GM13976 (cell line): ENCODE measurements around the gene COX7A1.

ENCODE experiments used
- DNase-seq: peaks from one replicate; pipeline ENCODE4 v3.0.0; 2012; ENCODE audit warnings: low spot score
- in situ Hi-C: fragments of 300-500 bp; cut with MboI; formaldehyde crosslinking; loops from one replicate; pipeline ENCODE4 v1.12.0; 2022; ENCODE audit warnings: low sequenced_read_pairs, mixed read lengths, inconsistent platforms; ENCODE audit not compliant: unreplicated experiment
- TF ChIP-seq, protein P1 (sequence below): IDR thresholded peaks from 2 replicates; pipeline ENCODE4 v1.5.1; 2012; ENCODE audit warnings: borderline replicate concordance, mild to moderate bottlenecking; ENCODE audit not compliant: insufficient read depth; ENCODE audit errors: extremely low read depth, missing control alignments, control extremely low read depth

The COX7A1 gene

DNA sequence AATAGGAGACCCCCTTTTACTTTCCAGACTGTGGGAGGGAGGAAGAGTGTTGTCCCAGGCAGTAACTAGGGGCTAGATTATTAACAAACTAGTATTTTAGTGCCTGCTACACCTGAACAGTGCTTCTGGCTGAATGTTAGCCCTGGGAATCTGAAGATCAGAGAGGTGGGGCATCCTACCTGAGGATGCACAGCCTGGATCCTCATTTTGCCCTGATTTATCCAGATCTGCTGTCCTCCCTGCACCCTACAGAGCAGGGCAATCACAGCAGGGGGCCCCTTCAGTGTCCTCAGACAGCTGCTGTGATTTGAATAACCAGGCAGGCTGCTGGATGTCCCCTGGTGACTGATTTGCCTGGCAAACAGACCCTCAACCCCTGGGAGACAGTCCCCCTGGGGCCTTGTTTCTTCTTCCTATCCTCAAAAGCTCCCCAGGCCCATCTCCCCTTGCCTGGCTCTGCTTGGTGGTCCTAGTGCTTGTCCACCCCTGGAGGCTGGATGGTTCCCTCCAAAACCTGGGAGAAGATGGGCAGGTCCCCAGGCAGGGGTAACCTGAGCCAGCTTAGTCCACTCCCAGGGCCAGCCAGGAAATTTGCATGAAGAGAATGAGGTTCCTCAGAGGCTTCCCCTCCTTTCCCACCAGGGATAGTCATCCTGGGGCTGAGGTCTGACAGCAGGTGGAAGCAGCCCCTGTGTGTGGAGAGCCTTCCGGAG, 41.6 kb downstream of the COX7A1 start, which contains the start of gene OVOL3:
OVOL3 (plus strand) TSS at position 657 of the 713 bp plus-strand sequence. CDS start 60 bp downstream, outside the sequence.
- in situ Hi-C loops: no loop called here
- DNase-seq: no peak
- TF ChIP-seq, protein P1, sequence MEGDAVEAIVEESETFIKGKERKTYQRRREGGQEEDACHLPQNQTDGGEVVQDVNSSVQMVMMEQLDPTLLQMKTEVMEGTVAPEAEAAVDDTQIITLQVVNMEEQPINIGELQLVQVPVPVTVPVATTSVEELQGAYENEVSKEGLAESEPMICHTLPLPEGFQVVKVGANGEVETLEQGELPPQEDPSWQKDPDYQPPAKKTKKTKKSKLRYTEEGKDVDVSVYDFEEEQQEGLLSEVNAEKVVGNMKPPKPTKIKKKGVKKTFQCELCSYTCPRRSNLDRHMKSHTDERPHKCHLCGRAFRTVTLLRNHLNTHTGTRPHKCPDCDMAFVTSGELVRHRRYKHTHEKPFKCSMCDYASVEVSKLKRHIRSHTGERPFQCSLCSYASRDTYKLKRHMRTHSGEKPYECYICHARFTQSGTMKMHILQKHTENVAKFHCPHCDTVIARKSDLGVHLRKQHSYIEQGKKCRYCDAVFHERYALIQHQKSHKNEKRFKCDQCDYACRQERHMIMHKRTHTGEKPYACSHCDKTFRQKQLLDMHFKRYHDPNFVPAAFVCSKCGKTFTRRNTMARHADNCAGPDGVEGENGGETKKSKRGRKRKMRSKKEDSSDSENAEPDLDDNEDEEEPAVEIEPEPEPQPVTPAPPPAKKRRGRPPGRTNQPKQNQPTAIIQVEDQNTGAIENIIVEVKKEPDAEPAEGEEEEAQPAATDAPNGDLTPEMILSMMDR: no peak

- TF ChIP-seq, protein P1: no peak
- DNase-seq: no peak
- in situ Hi-C loops: no loop called here
These were observed 43.6 kb downstream of the COX7A1 start for GRCh38 chr19:36108684-36109083.

- TF ChIP-seq, protein P1: no peak
- DNase-seq: no peak
These were observed 45.3 kb downstream of the COX7A1 start for GRCh38 chr19:36106991-36107390.

GRCh38 chr19:36106441-36106840, 45.8 kb downstream of the COX7A1 start:
- in situ Hi-C loops: no loop called here
- TF ChIP-seq, protein P1: no peak
- DNase-seq: no peak

More at GRCh38 chr19:36106991-36107390, 45.3 kb downstream of the COX7A1 start:
- in situ Hi-C loops: no loop called here

DNA sequence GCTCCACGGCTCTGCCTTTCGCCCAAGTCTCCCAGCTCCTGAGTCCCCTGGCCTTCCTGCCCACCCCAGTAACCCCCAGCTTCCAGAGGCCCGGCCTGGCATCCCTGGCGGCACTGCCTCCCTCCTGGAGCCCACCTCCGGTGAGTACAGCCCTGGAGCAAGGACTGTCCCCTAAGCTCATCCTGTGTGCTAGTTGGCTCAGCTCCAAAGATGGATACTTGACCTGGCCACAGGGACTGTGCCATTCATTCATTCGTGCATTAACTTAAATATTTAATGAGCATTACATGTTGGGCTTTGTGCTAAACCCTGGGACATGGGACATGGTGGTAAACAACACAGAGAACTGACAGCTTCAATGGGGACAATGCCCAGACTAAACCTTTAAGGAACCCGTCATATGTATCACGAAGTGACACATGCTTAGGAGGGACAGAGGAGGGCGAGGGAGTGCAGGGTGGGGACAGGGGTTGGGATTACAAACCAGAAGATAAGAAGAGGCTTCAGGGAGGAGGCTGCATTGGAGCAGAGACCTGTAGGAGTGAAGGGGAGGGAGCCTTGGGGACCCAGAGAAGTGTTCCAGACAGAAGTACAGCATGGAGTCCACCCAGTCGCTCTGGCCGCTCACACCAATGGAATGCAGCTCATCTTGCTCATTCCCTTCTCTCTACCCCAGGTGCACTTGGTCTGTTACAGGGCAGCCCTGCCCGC, 48.2 kb downstream of the COX7A1 start:
- in situ Hi-C loops: no loop called here
- TF ChIP-seq, protein P1: no peak
- DNase-seq: no peak

DNA sequence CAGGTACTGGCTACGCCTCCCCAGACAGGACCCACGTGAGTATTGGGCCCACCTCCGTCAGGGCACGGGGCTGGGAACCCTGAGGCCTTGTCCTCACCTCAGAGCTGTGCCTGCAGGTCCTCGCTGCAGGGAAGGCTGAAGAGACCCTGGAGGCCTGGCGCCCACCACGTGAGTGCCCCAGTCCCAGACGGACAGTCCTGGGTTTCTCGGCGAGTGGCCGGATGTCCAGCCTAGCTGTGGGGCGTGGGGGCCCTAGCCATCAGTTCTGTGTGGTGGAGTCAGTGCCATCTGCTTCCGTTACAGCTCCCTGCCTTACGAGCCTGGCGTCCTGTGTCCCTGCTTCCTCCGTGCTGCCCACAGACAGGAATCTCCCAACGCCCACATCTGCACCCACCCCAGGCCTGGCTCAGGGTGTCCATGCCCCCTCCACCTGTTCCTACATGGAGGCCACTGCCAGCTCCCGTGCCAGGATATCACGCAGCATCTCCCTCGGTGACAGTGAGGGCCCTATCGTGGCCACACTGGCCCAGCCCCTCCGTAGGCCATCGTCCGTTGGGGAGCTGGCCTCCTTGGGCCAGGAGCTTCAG, 49.1 kb downstream of the COX7A1 start:
- no peak for DNase-seq
- TF ChIP-seq, protein P1: no peak
- in situ Hi-C loops: no loop called here
